Thyroid gland (tissue), 4 donors: ENCODE measurements around the gene STK4. TPM values are rescaled to one million over a fixed set of nuclear protein-coding genes. Genes with fewer than 3 reads are reported as not detected.

Experiments used
- DNase-seq, 2 donors: peaks; one replicate each; pipeline ENCODE4 v3.0.0-alpha.2; 2019
- H3K27ac ChIP-seq, 3 donors: fragments of 200-600 bp; sonication (generic); 1 replicate in 2 of 3; 2 replicates in 1 of 3; pipeline ENCODE4 v1.5.1; 2016 to 2019; ENCODE audit warnings: mild to moderate bottlenecking in 1 of 3, moderate library complexity in 1 of 3
- H3K27me3 ChIP-seq: fragments of 200-600 bp; sonication (generic); one replicate; pipeline ENCODE4 v1.5.1; 2019
- H3K36me3 ChIP-seq, 2 donors: fragments of 200-600 bp; sonication (generic); one replicate each; pipeline ENCODE4 v1.5.1; 2016 to 2019
- H3K4me1 ChIP-seq, 2 donors: fragments of 200-600 bp; sonication (generic); one replicate each; pipeline ENCODE4 v1.5.1; 2017 to 2019
- H3K4me3 ChIP-seq, 3 donors: fragments of 200-600 bp; sonication (generic); replicated peaks in 1 of 3; 1 replicate in 2 of 3; 2 replicates in 1 of 3; pipeline ENCODE4 v1.5.1; 2016; ENCODE audit warnings: mild to moderate bottlenecking in 1 of 3
- H3K9me3 ChIP-seq: fragments of 200-600 bp; sonication (generic); one replicate; pipeline ENCODE4 v1.5.1; 2017
- POLR2A ChIP-seq, 2 donors: fragments of 450-650 bp; IDR thresholded peaks; one replicate each; pipeline ENCODE4 v1.6.1; 2017; ENCODE audit warnings: antibody characterized with exemption in 2 of 2, mild to moderate bottlenecking in 2 of 2, moderate library complexity in 1 of 2
- WGBS, 2 donors: methylation state at CpG; one replicate each; pipeline ENCODE4 v1.1.5; 2017; 5-methylcytosine and 5-hydroxymethylcytosine counted together
- intact Hi-C: fragments of 100-400 bp; cut with DNase I; formaldehyde crosslinking; loops from one replicate; pipeline ENCODE4 v1.15.1; 2023
- total RNA-seq, 4 donors: library from RNA; depleted of rRNA; stranded (reverse); fragments of >200 nt; gene quantifications; one replicate each; pipeline ENCODE4 v1.2.3, GENCODE V29; 2016
- TF ChIP-seq, protein P1 (sequence below), 6 experiments: fragments of 200-600 bp in 3 of 6; fragments of 450-650 bp in 3 of 6; sonication (generic) in 3 of 6; IDR thresholded peaks; one replicate each; pipeline ENCODE4 v1.5.1; 2016 to 2019; ENCODE audit warnings: antibody characterized with exemption in 6 of 6, mild to moderate bottlenecking in 2 of 6, inconsistent platforms in 1 of 6, moderate library complexity in 1 of 6

Gene STK4
- total RNA-seq, 4 donors from 2014 or later: 18.8 to 37.2 (median 29.2) TPM

DNA sequence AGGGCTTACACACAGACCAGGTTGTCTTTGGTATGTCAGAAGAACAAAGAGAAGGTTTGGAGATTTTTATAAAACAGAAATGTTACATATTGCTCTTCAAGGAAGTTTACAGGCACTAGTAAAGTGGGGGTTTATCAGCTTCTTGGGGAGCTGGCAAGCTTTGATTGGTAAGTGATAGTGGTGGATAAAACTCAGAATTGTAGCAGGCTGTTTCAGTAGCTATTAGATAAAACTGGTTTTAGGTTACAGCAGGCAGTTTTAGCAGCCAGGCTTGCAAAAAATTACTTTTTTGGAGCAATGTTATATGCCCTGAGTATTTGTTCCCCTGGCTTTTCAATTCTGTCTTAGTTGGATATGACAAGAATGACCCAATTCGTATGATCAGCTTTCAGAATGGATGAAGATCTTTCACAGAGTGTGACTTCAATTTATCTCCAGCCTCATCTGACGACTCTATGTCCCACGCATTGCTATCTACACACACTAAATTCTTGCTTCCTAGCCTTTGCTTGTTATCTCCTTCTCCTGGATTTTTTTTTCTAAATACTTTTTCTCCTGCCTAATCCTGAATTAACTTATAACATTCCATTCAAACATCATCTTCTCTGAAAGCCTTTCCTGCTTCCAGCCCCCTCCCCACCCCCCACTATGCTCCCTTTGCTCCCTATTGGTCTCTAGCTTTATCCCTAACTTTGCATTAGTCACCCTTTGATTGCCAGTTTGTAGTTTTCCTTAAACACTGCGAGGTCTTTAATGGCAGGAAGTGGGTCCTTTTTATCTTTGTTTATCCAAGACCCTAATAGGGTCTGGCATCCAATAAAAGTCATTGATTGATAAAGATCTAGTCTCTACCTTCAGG, 5.1 kb upstream of the STK4 start:
- TF ChIP-seq, protein P1, sequence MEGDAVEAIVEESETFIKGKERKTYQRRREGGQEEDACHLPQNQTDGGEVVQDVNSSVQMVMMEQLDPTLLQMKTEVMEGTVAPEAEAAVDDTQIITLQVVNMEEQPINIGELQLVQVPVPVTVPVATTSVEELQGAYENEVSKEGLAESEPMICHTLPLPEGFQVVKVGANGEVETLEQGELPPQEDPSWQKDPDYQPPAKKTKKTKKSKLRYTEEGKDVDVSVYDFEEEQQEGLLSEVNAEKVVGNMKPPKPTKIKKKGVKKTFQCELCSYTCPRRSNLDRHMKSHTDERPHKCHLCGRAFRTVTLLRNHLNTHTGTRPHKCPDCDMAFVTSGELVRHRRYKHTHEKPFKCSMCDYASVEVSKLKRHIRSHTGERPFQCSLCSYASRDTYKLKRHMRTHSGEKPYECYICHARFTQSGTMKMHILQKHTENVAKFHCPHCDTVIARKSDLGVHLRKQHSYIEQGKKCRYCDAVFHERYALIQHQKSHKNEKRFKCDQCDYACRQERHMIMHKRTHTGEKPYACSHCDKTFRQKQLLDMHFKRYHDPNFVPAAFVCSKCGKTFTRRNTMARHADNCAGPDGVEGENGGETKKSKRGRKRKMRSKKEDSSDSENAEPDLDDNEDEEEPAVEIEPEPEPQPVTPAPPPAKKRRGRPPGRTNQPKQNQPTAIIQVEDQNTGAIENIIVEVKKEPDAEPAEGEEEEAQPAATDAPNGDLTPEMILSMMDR (IDR thresholded peaks at IDR 0.05): no peak
- TF ChIP-seq POLR2A (IDR thresholded peaks at IDR 0.05): no peak
- no peaks in the 10 kb centered on the region for H3K9me3 ChIP-seq
- no peak overlapping the region for H3K27ac ChIP-seq
- peaks cover 7 to 10% of the 10 kb centered on the region in 2 donors for H3K4me1 ChIP-seq
- 66 to 68% methylated on average over 4 of the region's 4 CpGs for WGBS, 2 donors
- no peak overlapping the region for H3K4me3 ChIP-seq
- no peak for DNase-seq
- intact Hi-C loops: no loop called here
- no peaks in the 10 kb centered on the region for H3K36me3 ChIP-seq
- no peaks in the 10 kb centered on the region for H3K27me3 ChIP-seq

DNA sequence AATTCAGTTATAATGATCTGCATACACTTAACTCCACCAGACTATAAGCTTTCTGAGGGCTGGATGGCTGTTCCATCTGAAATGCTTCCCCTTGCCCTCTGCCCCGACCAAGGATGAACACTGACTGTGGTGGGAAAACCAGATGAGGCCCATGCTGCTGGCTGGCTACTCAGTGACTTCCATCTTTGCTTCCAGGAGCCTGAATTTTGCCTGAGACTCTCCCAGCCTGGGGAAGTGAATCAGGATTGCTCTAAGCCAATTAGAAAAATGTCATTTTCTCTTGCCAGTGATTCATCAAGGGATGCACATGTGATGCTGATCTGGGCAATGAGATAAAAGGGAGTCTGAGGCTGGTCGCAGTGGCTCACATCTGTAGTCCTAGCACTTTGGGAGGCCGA, 4.4 kb upstream of the STK4 start:
- WGBS, 2 donors: 85 to 86% methylated on average over 3 of the region's 3 CpGs
- no peaks in the 10 kb centered on the region for H3K27me3 ChIP-seq
- H3K4me1 ChIP-seq: peaks cover 9 to 11% of the 10 kb centered on the region in 2 donors
- no peak overlapping the region for H3K4me3 ChIP-seq
- no peak for DNase-seq
- intact Hi-C loops: no loop called here
- no peaks in the 10 kb centered on the region for H3K9me3 ChIP-seq
- H3K36me3 ChIP-seq: no peaks in the 10 kb centered on the region
- TF ChIP-seq POLR2A (IDR thresholded peaks at IDR 0.05): no peak
- TF ChIP-seq, protein P1 (IDR thresholded peaks at IDR 0.05): no peak
- no peak overlapping the region for H3K27ac ChIP-seq

DNA sequence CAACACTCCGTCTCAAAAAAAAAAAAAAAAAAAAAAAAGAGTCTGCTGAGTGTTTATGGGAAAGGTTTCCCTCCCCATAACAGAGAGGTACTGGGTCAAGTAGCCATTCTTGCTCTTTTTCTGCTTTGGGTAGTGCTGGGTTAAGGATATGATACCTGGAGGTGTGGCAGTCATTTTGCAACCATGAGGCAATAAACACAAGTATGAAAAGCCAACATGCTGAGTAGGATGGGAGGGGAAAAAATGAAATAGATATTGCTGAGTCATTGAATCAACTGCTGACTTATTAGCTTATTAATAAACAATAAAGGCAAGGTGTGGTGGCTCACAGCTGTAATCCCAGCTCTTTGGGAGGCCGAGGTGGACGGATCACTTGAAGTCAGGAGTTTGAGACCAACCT, 3.8 kb upstream of the STK4 start:
- H3K4me1 ChIP-seq: peaks cover 15 to 18% of the 10 kb centered on the region in 2 donors
- H3K4me3 ChIP-seq: no peak overlapping the region
- DNase-seq: no peak
- TF ChIP-seq, protein P1 (IDR thresholded peaks at IDR 0.05): no peak
- TF ChIP-seq POLR2A (IDR thresholded peaks at IDR 0.05): no peak
- H3K36me3 ChIP-seq: no peaks in the 10 kb centered on the region
- no peaks in the 10 kb centered on the region for H3K9me3 ChIP-seq
- H3K27ac ChIP-seq: no peak overlapping the region
- WGBS, 2 donors: 88 to 96% methylated on average over 3 of the region's 3 CpGs
- no peaks in the 10 kb centered on the region for H3K27me3 ChIP-seq
- intact Hi-C loops: no loop called here

DNA sequence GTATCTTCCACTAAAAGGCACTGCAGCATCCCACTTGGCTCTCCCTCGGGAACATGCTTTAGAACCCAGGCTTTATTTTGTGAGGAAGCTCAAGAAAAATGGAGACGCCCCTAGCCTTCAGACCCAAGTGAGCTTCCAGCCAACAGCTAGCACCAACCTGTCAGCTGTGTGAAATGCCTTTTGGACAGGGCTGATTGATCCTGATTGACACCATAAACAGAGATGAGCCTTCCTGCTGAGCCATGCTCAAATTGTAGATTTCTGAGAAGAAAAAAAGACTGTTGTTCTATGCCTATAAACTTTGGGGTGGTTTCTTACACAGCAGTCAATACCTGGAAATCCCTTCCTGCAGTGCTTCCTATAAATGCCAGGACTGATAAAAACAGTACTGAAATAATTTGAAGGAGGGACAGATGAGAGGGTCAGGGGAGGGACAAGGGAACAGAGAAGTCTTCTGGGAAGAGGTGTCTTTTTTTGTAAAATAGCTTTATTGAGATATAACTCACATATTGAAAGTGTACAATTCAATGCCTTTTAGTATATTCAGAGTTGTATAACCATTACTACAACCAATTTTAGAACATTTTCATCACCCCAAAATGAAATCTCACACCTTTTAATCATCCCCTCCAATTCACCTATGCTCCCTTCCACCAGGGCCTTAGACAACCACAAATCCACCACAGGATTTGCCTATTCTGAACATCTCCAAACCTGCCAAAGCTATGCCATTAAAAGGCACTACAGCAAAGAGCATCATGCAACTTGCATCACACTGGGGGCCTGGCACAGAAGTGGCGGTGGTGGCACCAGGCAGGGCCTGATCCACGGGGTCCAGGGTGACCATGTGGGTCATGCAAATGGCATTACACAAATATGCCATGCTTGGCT, 2.7 kb upstream of the STK4 start:
- H3K27ac ChIP-seq: no peak overlapping the region
- no peaks in the 10 kb centered on the region for H3K9me3 ChIP-seq
- intact Hi-C loops: no loop called here
- peaks cover 15 to 18% of the 10 kb centered on the region in 2 donors for H3K4me1 ChIP-seq
- no peaks in the 10 kb centered on the region for H3K27me3 ChIP-seq
- WGBS, 2 donors: 78 to 98% methylated on average over 4 of the region's 4 CpGs
- H3K36me3 ChIP-seq: no peaks in the 10 kb centered on the region
- DNase-seq: no peak
- TF ChIP-seq POLR2A (IDR thresholded peaks at IDR 0.05): no peak
- TF ChIP-seq, protein P1 (IDR thresholded peaks at IDR 0.05): no peak
- H3K4me3 ChIP-seq: no peak overlapping the region
